Neural progenitor cell (in vitro differentiated cells): Measurements from ENCODE around the gene TMEM100. TPM values are rescaled to one million over a fixed set of nuclear protein-coding genes. Genes with fewer than 3 reads are reported as not detected.

Source experiments
- DNase-seq: peaks from one replicate; pipeline ENCODE4 v3.0.0-alpha.2; 2016; ENCODE audit warnings: low spot score
- H2AFZ ChIP-seq: fragments of 200-600 bp; sonication (generic); replicated peaks from 2 replicates; pipeline ENCODE4 v1.6.1; 2016; ENCODE audit warnings: antibody characterized with exemption
- H3F3A ChIP-seq: fragments of 200-600 bp; sonication (generic); 2 replicates; pipeline ENCODE4 v1.6.1; 2016; ENCODE audit warnings: antibody characterized with exemption, low read depth
- H3K27ac ChIP-seq: fragments of 200-600 bp; sonication (generic); 2 replicates; pipeline ENCODE4 v1.5.1; 2016; ENCODE audit warnings: mild to moderate bottlenecking
- H3K27me3 ChIP-seq: fragments of 200-600 bp; sonication (generic); 2 replicates; pipeline ENCODE4 v1.6.1; 2016; ENCODE audit warnings: mild to moderate bottlenecking, moderate library complexity
- H3K36me3 ChIP-seq: fragments of 200-600 bp; sonication (generic); 2 replicates; pipeline ENCODE4 v1.5.1; 2016
- H3K4me1 ChIP-seq: fragments of 200-600 bp; sonication (generic); 2 replicates; pipeline ENCODE4 v1.6.1; 2016; ENCODE audit warnings: mixed run types
- H3K4me2 ChIP-seq: fragments of 200-600 bp; sonication (generic); 2 replicates; pipeline ENCODE4 v1.6.1; 2016
- H3K4me3 ChIP-seq: fragments of 200-600 bp; sonication (generic); 2 replicates; pipeline ENCODE4 v1.5.1; 2016
- H3K79me2 ChIP-seq: fragments of 200-600 bp; sonication (generic); 2 replicates; pipeline ENCODE4 v1.6.1; 2016; ENCODE audit warnings: low read depth
- H3K9ac ChIP-seq: fragments of 200-600 bp; sonication (generic); 2 replicates; pipeline ENCODE4 v1.6.1; 2016
- H3K9me3 ChIP-seq: fragments of 200-600 bp; sonication (generic); 2 replicates; pipeline ENCODE4 v1.5.1; 2016; ENCODE audit warnings: low read depth
- H4K20me1 ChIP-seq: fragments of 200-600 bp; sonication (generic); 2 replicates; pipeline ENCODE4 v1.6.1; 2016; ENCODE audit warnings: low read depth
- H3K27ac Mint-ChIP-seq: 3 replicates; pipeline ENCODE4 v1.8.0; 2021; ENCODE audit warnings: mixed read lengths
- H3K27me3 Mint-ChIP-seq: 2 replicates; pipeline ENCODE4 v1.8.0; 2022; ENCODE audit warnings: low read depth, mild to moderate bottlenecking, inconsistent platforms, moderate library complexity, mixed read lengths; ENCODE audit not compliant: insufficient read depth
- H3K36me3 Mint-ChIP-seq: 3 replicates; pipeline ENCODE4 v1.8.0; 2021; ENCODE audit warnings: mixed read lengths
- H3K4me1 Mint-ChIP-seq: 3 replicates; pipeline ENCODE4 v1.8.0; 2021; ENCODE audit warnings: mixed read lengths
- H3K4me3 Mint-ChIP-seq: 3 replicates; pipeline ENCODE4 v1.8.0; 2021; ENCODE audit warnings: mild to moderate bottlenecking, moderate library complexity, mixed read lengths
- H3K9me3 Mint-ChIP-seq: 3 replicates; pipeline ENCODE4 v1.8.0; 2020; ENCODE audit warnings: mixed read lengths
- CTCF ChIP-seq: fragments of 200-600 bp; sonication (generic); IDR thresholded peaks from 2 replicates; pipeline ENCODE4 v1.5.1; 2017; ENCODE audit warnings: antibody characterized with exemption, mild to moderate bottlenecking
- EZH2 ChIP-seq: fragments of 200-600 bp; sonication (generic); IDR thresholded peaks from 2 replicates; pipeline ENCODE4 v1.6.1; 2017; ENCODE audit warnings: antibody characterized with exemption, mild to moderate bottlenecking, moderate library complexity
- EZH2phosphoT487 ChIP-seq: fragments of 200-600 bp; sonication (generic); IDR thresholded peaks from 2 replicates; pipeline ENCODE4 v1.6.1; 2017; ENCODE audit warnings: antibody characterized with exemption
- total RNA-seq: library from RNA; depleted of rRNA; stranded (reverse); fragments of >200 nt; gene quantifications from 2 replicates; pipeline ENCODE4 v1.2.3, GENCODE V29; 2015; ENCODE audit warnings: low replicate concordance

Gene TMEM100
- total RNA-seq, result 0.59 and 1.2 TPM in 2 replicates

DNA sequence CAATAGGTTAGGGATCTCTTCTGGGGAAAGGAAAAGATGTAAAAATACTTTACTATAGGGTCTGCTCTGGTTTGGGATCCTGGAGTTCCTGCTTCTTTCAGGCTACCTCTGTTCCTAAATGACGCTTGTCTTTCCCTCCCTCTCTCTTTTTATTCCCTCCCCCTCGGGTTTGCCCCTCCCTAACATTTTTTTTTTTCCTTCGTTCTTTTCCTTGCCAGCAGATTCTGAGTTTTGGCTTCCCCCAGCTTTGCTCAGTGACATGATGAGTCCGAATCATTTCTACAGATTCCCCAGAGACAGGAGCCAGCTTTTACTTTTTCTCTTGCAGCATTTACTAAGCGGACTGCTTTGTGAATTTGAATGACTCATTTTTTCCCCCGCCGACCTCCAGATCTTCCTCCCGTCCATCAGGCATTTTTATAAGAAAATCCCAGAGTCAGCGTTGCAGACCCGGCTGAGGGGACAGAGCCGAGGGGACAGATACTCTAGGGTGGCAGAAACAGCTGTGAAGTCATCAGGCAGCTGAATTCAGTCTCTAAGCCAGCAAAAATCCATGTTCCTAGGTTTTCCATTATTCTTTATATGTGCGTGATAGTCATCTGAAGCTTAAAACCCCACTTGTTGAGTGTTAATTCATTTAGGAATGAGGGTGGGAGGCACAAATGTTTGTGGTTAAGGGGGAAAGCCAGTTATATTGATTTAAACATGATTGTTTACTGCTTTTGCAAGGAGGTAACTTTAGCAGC, at the start of gene TMEM100:
TSS of gene TMEM100 (minus strand) at position 123 of the 746 bp plus-strand sequence. CDS start 1,794 bp downstream, outside the sequence.
- Histone ChIP-seq H3K4me1 (peaks cover 26% of the 10 kb centered on the region), H3K9ac (no peak within 1 kb of the TSS), H3K36me3 (no peaks in the 10 kb centered on the region), H3K27me3 (no peaks in the 10 kb centered on the region), H3K4me2 (peak within 1 kb of the TSS; percentile 77), H4K20me1 (no peaks in the 10 kb centered on the region), H3F3A (peaks cover 7% of the 10 kb centered on the region), H3K27ac (no peak within 1 kb of the TSS), H3K79me2 (no peaks in the 10 kb centered on the region), H3K9me3 (no peaks in the 10 kb centered on the region), H3K4me3 (peak within 1 kb of the TSS; percentile 36), H2AFZ (peak within 1 kb of the TSS; percentile 93)
- no peaks in the 10 kb centered on the region for H3K36me3 Mint-ChIP-seq
- peaks cover 32% of the 10 kb centered on the region for H3K4me1 Mint-ChIP-seq
- no peak for TF ChIP-seq CTCF
- TF ChIP-seq EZH2, result no peak
- TF ChIP-seq EZH2phosphoT487, result no peak
- no peaks in the 10 kb centered on the region for H3K9me3 Mint-ChIP-seq
- peak within 1 kb of the TSS; percentile 52 for H3K27ac Mint-ChIP-seq
- peaks cover 2% of the 10 kb centered on the region for H3K27me3 Mint-ChIP-seq
- no peak for DNase-seq
- H3K4me3 Mint-ChIP-seq, result peak within 1 kb of the TSS; percentile 78

GRCh38 chr17:55772086-55772485, 49.4 kb upstream of the TMEM100 start:
- Histone ChIP-seq H4K20me1 (no peaks in the 10 kb centered on the region), H3K27ac (no peak overlapping the region), H3K4me3 (no peak overlapping the region), H3K27me3 (no peaks in the 10 kb centered on the region), H3K36me3 (no peaks in the 10 kb centered on the region), H3K4me2 (no peak overlapping the region), H3K9me3 (no peaks in the 10 kb centered on the region), H3F3A (peaks cover 10% of the 10 kb centered on the region), H3K9ac (no peak overlapping the region), H3K4me1 (peaks cover 18% of the 10 kb centered on the region), H2AFZ (no peak overlapping the region), H3K79me2 (no peaks in the 10 kb centered on the region)
- TF ChIP-seq EZH2phosphoT487, result no peak
- TF ChIP-seq CTCF, result peak; percentile 15
- Mint-ChIP-seq H3K4me1 (peaks cover 13% of the 10 kb centered on the region), H3K27ac (no peak overlapping the region), H3K4me3 (no peak overlapping the region), H3K9me3 (no peaks in the 10 kb centered on the region), H3K27me3 (peaks cover 5% of the 10 kb centered on the region), H3K36me3 (peaks cover 30% of the 10 kb centered on the region)
- DNase-seq, result no peak

DNA sequence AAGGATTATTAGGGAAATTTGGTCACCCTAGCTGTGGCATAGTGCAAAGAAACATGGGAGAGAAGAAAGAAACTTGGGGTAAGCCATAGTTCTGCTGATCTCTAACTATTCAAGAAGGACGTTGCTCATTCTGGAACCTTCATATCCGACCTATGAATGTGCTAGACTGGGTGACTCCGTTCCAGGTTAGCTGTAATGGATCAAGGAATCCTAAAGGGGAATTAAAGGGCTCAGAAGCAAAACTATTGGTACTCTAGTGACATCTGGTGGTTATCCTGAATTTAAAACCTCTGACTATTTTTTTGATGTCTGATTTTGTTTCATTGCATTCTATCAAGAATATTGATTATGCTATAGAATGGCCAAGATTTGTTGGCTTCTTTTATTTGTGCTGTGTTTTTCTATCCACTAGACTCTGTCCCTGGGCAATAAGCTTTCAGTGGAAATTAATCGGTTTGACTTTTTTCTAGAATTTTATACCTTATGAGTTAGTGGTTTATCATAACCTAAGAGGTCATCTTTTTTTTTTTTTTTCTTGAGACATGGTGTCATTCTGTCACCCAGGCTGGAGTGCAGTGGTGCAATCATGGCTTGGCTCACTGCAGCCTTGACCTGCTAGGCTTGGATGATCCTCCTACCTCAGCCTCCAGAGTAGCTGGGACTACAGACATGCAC, 47.7 kb upstream of the TMEM100 start:
- peaks cover 10% of the 10 kb centered on the region for H3K4me1 ChIP-seq
- no peaks in the 10 kb centered on the region for H3K9me3 ChIP-seq
- peak; percentile 74 for TF ChIP-seq CTCF
- no peak for TF ChIP-seq EZH2phosphoT487
- Mint-ChIP-seq H3K27me3 (peaks cover 5% of the 10 kb centered on the region), H3K27ac (no peak overlapping the region), H3K9me3 (no peaks in the 10 kb centered on the region), H3K4me1 (peaks cover 10% of the 10 kb centered on the region), H3K36me3 (peaks cover 21% of the 10 kb centered on the region), H3K4me3 (no peak overlapping the region)
- no peaks in the 10 kb centered on the region for H4K20me1 ChIP-seq
- no peaks in the 10 kb centered on the region for H3K36me3 ChIP-seq
- H3K9ac ChIP-seq, result no peak overlapping the region
- H3K27me3 ChIP-seq, result no peaks in the 10 kb centered on the region
- no peak overlapping the region for H3K4me3 ChIP-seq
- no peak overlapping the region for H3K4me2 ChIP-seq
- DNase-seq, result peak; percentile 65
- H3K27ac ChIP-seq, result no peak overlapping the region
- H2AFZ ChIP-seq, result no peak overlapping the region
- peaks cover 10% of the 10 kb centered on the region for H3F3A ChIP-seq
- H3K79me2 ChIP-seq, result no peaks in the 10 kb centered on the region
